Measurements from ENCODE around the gene CACNA2D4. TPM values are rescaled to one million over a fixed set of nuclear protein-coding genes. Genes with fewer than 3 reads are reported as not detected.

Gene CACNA2D4
- total RNA-seq, 1 donor from 2014 or later: 0.87 TPM

- no peak overlapping the region for H3K27ac Mint-ChIP-seq
- H3K4me3 Mint-ChIP-seq: no peak overlapping the region
- no peak for TF ChIP-seq CTCF (conservative IDR thresholded peaks at IDR 0.05)
These were observed 156.6 kb downstream of the CACNA2D4 start for GRCh38 chr12:1761857-1762256.

DNA sequence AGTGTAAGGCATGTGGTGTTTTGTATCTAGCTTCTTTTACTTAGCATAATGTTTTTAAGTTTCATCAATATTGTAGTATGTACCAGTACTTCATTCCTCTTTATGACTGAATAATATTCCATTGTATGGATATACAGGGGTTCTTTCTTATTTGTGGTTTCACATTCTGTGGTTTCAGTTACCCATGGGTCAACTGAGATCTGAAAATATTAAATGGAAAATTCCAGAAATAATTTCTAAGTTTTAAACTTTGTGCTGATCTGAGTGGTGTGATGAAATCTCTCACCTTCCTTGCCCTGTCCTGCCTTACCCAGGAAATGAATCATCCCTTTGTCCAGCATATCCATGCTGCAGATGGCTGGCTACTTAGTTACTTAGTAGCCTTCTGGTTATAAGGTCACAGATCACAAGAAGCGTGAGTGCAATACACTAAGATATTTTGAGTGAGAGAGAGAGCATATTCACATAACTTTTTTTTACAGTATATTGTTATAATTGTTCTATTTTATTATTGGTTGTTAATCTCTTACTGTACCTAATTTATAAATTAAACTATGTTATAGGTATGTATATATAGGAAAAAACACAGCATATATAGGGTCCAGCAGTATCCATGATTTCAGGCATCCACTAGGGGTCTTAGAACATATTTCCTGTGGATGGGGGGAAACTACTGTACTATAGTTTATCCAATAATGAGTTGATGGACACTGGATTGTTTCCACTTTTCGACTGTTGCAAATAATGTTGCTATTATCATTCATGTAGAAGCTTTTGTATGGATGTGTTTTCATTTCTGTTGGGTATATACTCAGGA, 157.7 kb downstream of the CACNA2D4 start:
- peaks cover 34% of the 10 kb centered on the region for H3K36me3 Mint-ChIP-seq
- no peak overlapping the region for H3K4me3 Mint-ChIP-seq
- TF ChIP-seq CTCF (conservative IDR thresholded peaks at IDR 0.05): no peak
- peaks cover 3% of the 10 kb centered on the region for H3K4me1 Mint-ChIP-seq (ENCODE audit: unreplicated experiment)
- no peaks in the 10 kb centered on the region for H3K27me3 Mint-ChIP-seq
- H3K27ac Mint-ChIP-seq: no peak overlapping the region
- DNase-seq (ENCODE audit: extremely low spot score, unreplicated experiment): no peak
- H3K9me3 Mint-ChIP-seq: no peaks in the 10 kb centered on the region

More at GRCh38 chr12:1761857-1762256, 156.6 kb downstream of the CACNA2D4 start:
- Mint-ChIP-seq H3K4me1 (ENCODE audit: unreplicated experiment) (peaks cover 3% of the 10 kb centered on the region), H3K9me3 (no peaks in the 10 kb centered on the region), H3K27me3 (no peaks in the 10 kb centered on the region), H3K36me3 (peaks cover 29% of the 10 kb centered on the region)
- no peak for DNase-seq (ENCODE audit: extremely low spot score, unreplicated experiment)

DNA sequence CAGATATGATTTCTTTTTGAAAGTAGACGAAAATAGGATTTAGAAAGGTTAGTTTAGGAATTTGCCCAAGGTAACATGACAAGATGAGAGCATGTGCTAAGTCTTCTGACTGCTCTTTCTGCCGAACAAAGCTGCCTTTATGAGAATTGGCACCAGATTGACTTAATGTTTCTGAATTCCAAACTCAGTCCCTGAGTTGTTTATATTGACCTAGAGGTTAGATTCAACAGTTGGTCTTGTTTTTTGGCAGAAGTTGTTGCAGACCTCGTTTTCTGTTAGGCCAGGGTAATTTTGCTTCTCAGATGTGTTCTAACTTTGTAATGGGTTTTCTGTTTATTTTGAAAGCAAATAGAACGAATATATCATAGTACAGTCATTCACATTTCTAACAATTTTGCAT, 159.6 kb downstream of the CACNA2D4 start:
- H3K36me3 Mint-ChIP-seq: peaks cover 46% of the 10 kb centered on the region
- H3K4me3 Mint-ChIP-seq: no peak overlapping the region
- no peak for TF ChIP-seq CTCF (conservative IDR thresholded peaks at IDR 0.05)
- no peaks in the 10 kb centered on the region for H3K9me3 Mint-ChIP-seq
- H3K27ac Mint-ChIP-seq: no peak overlapping the region
- peaks cover 3% of the 10 kb centered on the region for H3K4me1 Mint-ChIP-seq (ENCODE audit: unreplicated experiment)
- H3K27me3 Mint-ChIP-seq: no peaks in the 10 kb centered on the region
- DNase-seq (ENCODE audit: extremely low spot score, unreplicated experiment): no peak

- Mint-ChIP-seq H3K4me3 (no peak overlapping the region), H3K27me3 (no peaks in the 10 kb centered on the region), H3K4me1 (ENCODE audit: unreplicated experiment) (peaks cover 3% of the 10 kb centered on the region), H3K9me3 (no peaks in the 10 kb centered on the region), H3K27ac (no peak overlapping the region), H3K36me3 (peaks cover 46% of the 10 kb centered on the region)
- no peak for TF ChIP-seq CTCF (conservative IDR thresholded peaks at IDR 0.05)
- no peak for DNase-seq (ENCODE audit: extremely low spot score, unreplicated experiment)
These were observed 160.1 kb downstream of the CACNA2D4 start for GRCh38 chr12:1758376-1758775.

DNA sequence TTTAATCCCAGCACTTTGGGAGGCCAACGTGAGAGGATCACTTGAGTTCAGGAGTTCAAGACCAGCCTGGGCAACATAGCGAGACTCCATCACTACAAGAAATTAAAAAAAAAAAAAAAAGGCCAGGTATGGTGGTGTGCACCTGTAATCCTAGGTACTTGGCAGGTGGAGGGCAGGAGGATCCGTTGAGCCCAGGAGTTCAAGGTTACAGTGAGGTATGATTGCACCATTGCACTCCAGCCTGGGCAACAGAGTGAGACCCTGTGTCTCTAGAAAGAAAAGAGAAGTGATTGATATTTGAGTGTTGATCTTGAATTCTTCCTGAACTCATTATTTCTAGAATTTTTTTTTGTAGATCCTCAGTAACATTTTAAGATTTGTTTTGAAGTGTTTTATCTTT, 168.2 kb downstream of the CACNA2D4 start:
- DNase-seq (ENCODE audit: extremely low spot score, unreplicated experiment): no peak
- H3K9me3 Mint-ChIP-seq: peaks cover 12% of the 10 kb centered on the region
- H3K36me3 Mint-ChIP-seq: peaks cover 48% of the 10 kb centered on the region
- H3K4me1 Mint-ChIP-seq (ENCODE audit: unreplicated experiment): no peaks in the 10 kb centered on the region
- no peak overlapping the region for H3K27ac Mint-ChIP-seq
- no peaks in the 10 kb centered on the region for H3K27me3 Mint-ChIP-seq
- TF ChIP-seq CTCF (conservative IDR thresholded peaks at IDR 0.05): no peak
- no peak overlapping the region for H3K4me3 Mint-ChIP-seq
